ENCODE results near the gene NAP1L4. TPM values are rescaled to one million over a fixed set of nuclear protein-coding genes. Genes with fewer than 3 reads are reported as not detected.

Gene NAP1L4
- polyA plus RNA-seq, 1 of the 3 experiments (the other 2 are of a cell fraction): 104 TPM

- no peaks in the 10 kb centered on the region for H3K27me3 ChIP-seq (ENCODE audit: insufficient read depth)
- no peaks in the 10 kb centered on the region for H3K36me3 ChIP-seq (replicated peaks in 1 of 2; ENCODE audit: control insufficient read depth in 1 of 2, insufficient read depth in 2 of 2, low read length in 1 of 2)
- H3F3A ChIP-seq (replicated peaks; ENCODE audit: insufficient read depth): no peaks in the 10 kb centered on the region
- no peaks in the 10 kb centered on the region for H3K9me3 ChIP-seq
- no peak for DNase-seq
- no peaks in the 10 kb centered on the region for H3K9me2 ChIP-seq
- H3K79me2 ChIP-seq (ENCODE audit: insufficient read depth): no peaks in the 10 kb centered on the region
- 90% methylated on average over 9 of the region's 12 CpGs for WGBS (ENCODE audit: low lambda C conversion rate)
- H3K9ac ChIP-seq: no peak overlapping the region
- H3K4me1 ChIP-seq (ENCODE audit: control insufficient read depth in 1 of 2, insufficient read depth in 2 of 2, low read depth in 1 of 2, low read length in 1 of 2): peaks cover 17 to 25% of the 10 kb centered on the region in 2 experiments; a peak in 3 of 4 replicates
- peak overlapping the region in 1 of 2 experiments; percentile 55; a peak in 1 of 4 replicates for H3K27ac ChIP-seq (ENCODE audit: low read depth in 2 of 2, low read length in 1 of 2)
- ChIA-PET CTCF (interaction anchor here (0.9 to 2.2 kb wide), 6 partner anchors 9 to 381 kb away, joined by 3 to 10 read pairs (median 6); no protein-coding TSS in a partner anchor), POLR2A (no interaction called here)
- no peak overlapping the region for H2AFZ ChIP-seq (ENCODE audit: low read depth)
- peak overlapping the region; percentile 76; the same call in 1 of the 2 replicates for H3K4me2 ChIP-seq
- H4K20me1 ChIP-seq (ENCODE audit: insufficient read depth): no peaks in the 10 kb centered on the region
- TF ChIP-seq JUND (IDR thresholded peaks at IDR 0.05) (no peak), ZBTB33 (IDR thresholded peaks at IDR 0.05; ENCODE audit: borderline replicate concordance, low read depth) (no peak), EP300 (IDR thresholded peaks at IDR 0.05; ENCODE audit: borderline replicate concordance in 1 of 2, low read depth in 1 of 2, low read length in 1 of 2) (no peak), ELF1 (IDR thresholded peaks at IDR 0.05) (no peak), GATA2 (CRISPR knock-in tag; IDR thresholded peaks at IDR 0.05) (no peak), IRF3 (IDR thresholded peaks at IDR 0.05; ENCODE audit: low read depth, low read length) (no peak), GABPA (IDR thresholded peaks at IDR 0.05; ENCODE audit: low read depth) (no peak), SIN3A (IDR thresholded peaks at IDR 0.05; ENCODE audit: borderline replicate concordance, low read depth, low read length) (no peak), MEF2A (IDR thresholded peaks at IDR 0.05; ENCODE audit: borderline replicate concordance, low read depth) (no peak)
- H3K4me3 ChIP-seq (ENCODE audit: low read depth in 2 of 2, low read length in 1 of 2): no peak overlapping the region
These were observed 80.2 kb downstream of the NAP1L4 start for GRCh38 chr11:2911785-2912391.

GRCh38 chr11:2911088-2911784 is 80.9 kb downstream of the NAP1L4 start:
- Histone ChIP-seq H3K4me2 (no peak overlapping the region), H4K20me1 (ENCODE audit: insufficient read depth) (no peaks in the 10 kb centered on the region), H3K27ac (ENCODE audit: low read depth in 2 of 2, low read length in 1 of 2) (no peak overlapping the region), H2AFZ (ENCODE audit: low read depth) (no peak overlapping the region), H3K79me2 (ENCODE audit: insufficient read depth) (no peaks in the 10 kb centered on the region), H3K27me3 (ENCODE audit: insufficient read depth) (no peaks in the 10 kb centered on the region), H3F3A (replicated peaks; ENCODE audit: insufficient read depth) (no peaks in the 10 kb centered on the region), H3K9me3 (no peaks in the 10 kb centered on the region), H3K9ac (no peak overlapping the region), H3K9me2 (no peaks in the 10 kb centered on the region), H3K4me1 (ENCODE audit: control insufficient read depth in 1 of 2, insufficient read depth in 2 of 2, low read depth in 1 of 2, low read length in 1 of 2) (peaks cover 17 to 25% of the 10 kb centered on the region in 2 experiments; a peak in 3 of 4 replicates), H3K36me3 (replicated peaks in 1 of 2; ENCODE audit: control insufficient read depth in 1 of 2, insufficient read depth in 2 of 2, low read length in 1 of 2) (no peaks in the 10 kb centered on the region), H3K4me3 (ENCODE audit: low read depth in 2 of 2, low read length in 1 of 2) (no peak overlapping the region)
- 92% methylated on average over 5 of the region's 18 CpGs for WGBS (ENCODE audit: low lambda C conversion rate)
- CTCF ChIA-PET: interaction anchor here (1.5 to 2.2 kb wide), 4 partner anchors 19 to 380 kb away, joined by 5 to 10 read pairs (median 8); no protein-coding TSS in a partner anchor
- POLR2A ChIA-PET: no interaction called here
- DNase-seq: peak; percentile 41
- TF ChIP-seq REST (IDR thresholded peaks at IDR 0.05; ENCODE audit: low read depth, low read length) (no peak), FOXM1 (IDR thresholded peaks at IDR 0.05; ENCODE audit: low read depth) (no peak), SIN3A (IDR thresholded peaks at IDR 0.05; ENCODE audit: borderline replicate concordance, low read depth, low read length) (no peak), POLR2AphosphoS5 (IDR thresholded peaks at IDR 0.05; ENCODE audit: low read depth, low read length) (no peak), SMC3 (IDR thresholded peaks at IDR 0.05; ENCODE audit: low read depth, low read length) (no peak), PBX3 (IDR thresholded peaks at IDR 0.05) (no peak), EZH2phosphoT487 (IDR thresholded peaks at IDR 0.05; ENCODE audit: borderline replicate concordance, low read depth) (no peak), ZBTB33 (IDR thresholded peaks at IDR 0.05; ENCODE audit: borderline replicate concordance, low read depth) (no peak)

Measured in SK-N-SH (cell line).